Stimulated activated CD4-positive, alpha-beta T cell treated with anti-CD3 and anti-CD28 coated beads, Interleukin-15, amount 100 ng/mL, for 48 hours (primary cell): ENCODE measurements around the gene OR6K6.

Source experiments
- DNase-seq, 2 donors: peaks; one replicate each; pipeline ENCODE4 v3.0.0-alpha.2; 2020; ENCODE audit warnings: low read depth in 2 of 2

The OR6K6 gene, protein sequence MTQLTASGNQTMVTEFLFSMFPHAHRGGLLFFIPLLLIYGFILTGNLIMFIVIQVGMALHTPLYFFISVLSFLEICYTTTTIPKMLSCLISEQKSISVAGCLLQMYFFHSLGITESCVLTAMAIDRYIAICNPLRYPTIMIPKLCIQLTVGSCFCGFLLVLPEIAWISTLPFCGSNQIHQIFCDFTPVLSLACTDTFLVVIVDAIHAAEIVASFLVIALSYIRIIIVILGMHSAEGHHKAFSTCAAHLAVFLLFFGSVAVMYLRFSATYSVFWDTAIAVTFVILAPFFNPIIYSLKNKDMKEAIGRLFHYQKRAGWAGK

GRCh38 chr1:158754420-158754819 lies at the start of gene OR6K6:
Gene OR6K6, plus strand, starts transcription at chr1:158754720. Its CDS starts 168 bp downstream, at chr1:158754888.
- no peak for DNase-seq

DNA sequence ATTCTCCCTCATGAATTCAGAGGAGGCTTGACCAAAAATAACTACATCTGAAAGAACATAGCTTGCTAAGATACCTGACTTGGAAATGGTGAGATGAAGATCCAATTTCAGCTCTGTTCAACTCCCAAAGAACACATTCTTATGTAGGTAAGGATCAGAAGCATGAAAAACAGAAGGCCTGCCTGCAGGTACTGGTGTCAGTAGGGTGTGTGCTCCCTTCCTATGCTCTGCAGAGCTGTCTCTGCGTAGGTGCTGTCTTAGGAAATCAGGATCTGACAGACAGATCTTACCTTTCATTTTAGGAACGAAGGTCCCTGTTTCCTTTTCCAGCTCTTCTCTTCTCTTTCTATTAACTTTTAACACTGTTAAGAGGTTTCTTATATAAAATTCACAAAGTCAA lies 48.4 kb upstream of the OR6K6 start:
- DNase-seq: no peak

DNA sequence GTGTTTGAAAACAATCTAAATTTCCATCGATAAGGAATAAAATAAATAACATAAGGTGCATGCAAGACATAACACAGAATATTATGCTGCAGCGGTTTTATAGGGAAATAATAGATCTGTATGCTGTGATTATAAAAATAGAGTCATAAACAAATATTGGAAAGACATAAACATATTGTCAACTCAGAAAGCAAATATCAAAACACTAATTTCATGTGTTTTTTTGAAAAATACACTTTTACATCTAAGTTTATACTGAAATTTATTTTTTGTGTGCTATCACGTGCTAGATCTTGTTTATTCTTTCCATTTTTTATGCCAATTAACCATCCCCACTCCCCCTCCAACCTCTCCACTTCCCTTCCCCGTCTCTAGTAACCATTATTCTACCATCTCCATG lies 43.4 kb upstream of the OR6K6 start:
- no peak for DNase-seq

DNA sequence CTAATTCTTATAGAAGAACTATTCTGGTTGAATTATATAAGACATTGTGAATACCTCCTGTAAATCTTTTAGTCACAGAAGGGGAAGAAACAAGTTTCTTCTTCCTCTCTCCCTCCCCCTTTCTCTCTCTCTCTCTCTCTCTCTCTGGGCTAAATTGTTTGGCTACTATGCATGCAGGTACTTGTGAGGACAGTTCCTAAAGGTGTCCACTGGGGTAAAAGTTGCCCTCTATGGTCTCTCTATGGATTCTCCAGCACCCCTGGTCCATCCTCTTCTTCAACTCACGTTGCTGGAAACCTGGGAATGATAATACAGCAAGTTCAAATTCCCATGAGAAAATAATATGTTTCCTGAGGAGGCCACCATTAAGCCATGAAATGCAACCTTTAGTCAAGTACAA lies 39.8 kb upstream of the OR6K6 start:
- no peak for DNase-seq

DNA sequence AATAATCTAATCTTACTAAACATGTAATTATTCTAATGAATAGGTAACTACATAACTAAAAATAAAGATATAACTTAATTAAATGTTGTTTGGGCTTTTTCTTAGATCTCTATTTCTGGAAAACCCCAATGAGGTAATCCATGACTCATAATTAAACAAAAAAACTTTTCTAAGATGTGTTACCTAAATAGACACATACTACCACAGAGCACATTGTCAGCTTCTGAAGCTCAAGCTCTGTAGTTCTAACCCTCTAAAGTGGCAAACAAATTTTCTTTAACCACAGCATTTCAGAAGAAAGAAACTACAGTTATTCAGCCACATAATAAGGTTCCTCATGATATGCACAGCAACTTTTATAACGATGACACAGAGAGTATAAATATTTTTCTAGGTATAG lies 38.2 kb upstream of the OR6K6 start:
- no peak for DNase-seq

- DNase-seq: no peak
Observed at GRCh38 chr1:158717344-158717743, 37.2 kb upstream of the OR6K6 start.

- no peak for DNase-seq
Observed at GRCh38 chr1:158719664-158720063, 34.9 kb upstream of the OR6K6 start.

- no peak for DNase-seq
Observed at GRCh38 chr1:158720620-158721019, 33.9 kb upstream of the OR6K6 start, which contains the start of gene OR6K3. Gene OR6K3, minus strand, starts transcription at chr1:158720720. Its CDS starts 2,605 bp downstream, at chr1:158718115.

DNA sequence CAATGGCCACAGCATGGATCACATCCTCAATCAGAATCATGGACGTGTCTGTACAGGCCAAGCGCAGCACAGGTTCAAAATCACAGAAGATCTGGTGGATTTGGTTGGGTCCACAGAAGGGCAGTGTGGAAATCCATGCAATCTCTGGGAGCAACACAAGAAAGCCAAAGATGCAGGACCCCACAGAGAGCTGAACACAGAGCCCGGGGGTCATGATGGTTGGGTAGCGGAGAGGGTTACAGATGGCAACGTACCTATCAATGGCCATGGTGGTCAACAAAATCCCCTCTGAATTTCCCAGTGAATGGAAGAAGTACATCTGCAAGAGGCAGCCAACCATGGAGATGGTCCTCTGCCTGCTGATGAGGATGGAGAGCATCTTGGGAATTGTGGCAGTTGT lies 30.1 kb upstream of the OR6K6 start:
- no peak for DNase-seq

GRCh38 chr1:158728510-158729225 lies 25.9 kb upstream of the OR6K6 start:
- no peak for DNase-seq

GRCh38 chr1:158730453-158730852 lies 24.1 kb upstream of the OR6K6 start:
- DNase-seq: no peak

GRCh38 chr1:158731707-158732106 lies 22.8 kb upstream of the OR6K6 start:
- no peak for DNase-seq

DNA sequence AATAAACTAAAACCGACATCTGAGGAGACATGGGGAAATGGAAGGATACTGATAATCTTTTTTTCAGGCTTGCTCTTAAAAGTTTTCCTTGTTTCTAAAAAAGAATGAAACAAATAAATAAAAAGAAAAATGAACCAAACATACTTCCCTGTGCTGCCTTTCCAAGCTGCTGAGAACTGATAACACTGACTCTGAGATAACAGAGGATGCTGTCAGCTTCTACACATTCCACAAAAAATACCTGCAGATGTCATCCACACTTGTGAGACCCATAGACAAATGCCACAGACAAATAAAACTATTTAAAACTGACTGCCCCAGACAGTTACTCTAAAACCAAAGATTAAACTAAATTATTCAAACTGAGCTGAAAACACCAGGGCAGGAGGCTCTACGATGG lies 22.0 kb upstream of the OR6K6 start:
- no peak for DNase-seq

DNA sequence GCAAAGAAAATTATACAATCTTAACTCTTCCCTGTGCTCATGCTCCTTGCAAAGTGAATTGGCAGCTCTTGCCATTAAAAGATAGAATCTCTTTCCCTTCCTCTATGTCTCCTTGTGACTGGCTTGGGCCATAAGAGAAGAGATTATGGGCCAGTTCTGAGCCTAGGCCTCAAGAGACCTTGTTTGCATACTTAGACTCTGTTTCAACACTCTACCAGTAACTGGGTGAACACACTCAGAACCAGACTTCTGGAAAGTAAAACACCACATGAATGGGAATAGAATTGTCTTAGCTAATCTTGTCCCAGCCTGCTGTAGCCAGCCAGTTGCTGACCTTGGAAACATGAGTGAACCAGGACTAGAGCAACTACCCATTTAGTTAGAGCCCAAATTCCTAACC lies 18.7 kb upstream of the OR6K6 start:
- no peak for DNase-seq

- no peak for DNase-seq
Observed at GRCh38 chr1:158752155-158752712, 2.3 kb upstream of the OR6K6 start.

DNA sequence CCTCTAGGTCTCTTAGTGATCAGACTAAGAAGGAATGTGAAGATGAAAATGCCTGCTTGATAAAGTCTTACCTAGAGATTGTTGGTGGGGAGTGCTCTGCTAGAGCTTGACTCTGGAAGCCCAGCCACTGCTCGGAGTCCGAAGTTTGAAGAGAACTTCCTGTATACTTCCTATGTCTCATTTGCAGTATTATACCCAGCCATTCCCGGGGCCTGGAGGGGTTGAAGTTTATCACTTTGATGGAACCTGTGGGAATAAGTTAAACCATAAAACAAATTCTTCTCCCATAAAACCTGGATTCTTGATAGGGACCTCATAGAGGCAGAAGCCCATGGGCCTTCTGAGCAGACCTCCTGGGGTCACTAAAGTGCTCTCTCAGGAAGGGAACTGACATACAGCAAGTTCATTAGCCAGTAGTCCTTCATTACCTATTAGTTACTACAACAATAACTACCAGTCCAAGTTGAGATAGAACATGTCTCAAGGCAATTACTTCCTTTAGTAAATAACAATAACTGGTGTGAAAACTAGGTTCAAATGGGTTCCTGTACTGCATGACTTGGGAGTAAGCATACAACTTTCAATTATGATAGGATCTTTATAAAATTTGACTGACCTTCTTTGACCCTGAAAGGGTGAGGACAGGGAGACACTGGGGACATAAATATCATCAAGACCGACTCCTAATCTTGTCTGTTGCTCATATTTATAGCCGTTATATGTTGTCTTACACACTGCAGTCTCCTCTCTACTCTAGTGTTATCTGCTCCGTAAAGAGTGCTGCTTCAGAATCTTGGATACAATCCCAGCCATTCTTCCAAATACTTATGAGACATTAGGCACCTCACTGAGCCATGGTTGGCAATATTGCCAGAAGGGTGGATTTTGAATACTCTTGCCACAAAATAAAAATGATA lies 17.7 kb downstream of the OR6K6 start, which contains the start of gene OR6N1:
TSS of gene OR6N1 (minus strand) at position 246 of the 917 bp plus-strand sequence. CDS start 5,513 bp downstream, outside the sequence.
- no peak for DNase-seq

DNA sequence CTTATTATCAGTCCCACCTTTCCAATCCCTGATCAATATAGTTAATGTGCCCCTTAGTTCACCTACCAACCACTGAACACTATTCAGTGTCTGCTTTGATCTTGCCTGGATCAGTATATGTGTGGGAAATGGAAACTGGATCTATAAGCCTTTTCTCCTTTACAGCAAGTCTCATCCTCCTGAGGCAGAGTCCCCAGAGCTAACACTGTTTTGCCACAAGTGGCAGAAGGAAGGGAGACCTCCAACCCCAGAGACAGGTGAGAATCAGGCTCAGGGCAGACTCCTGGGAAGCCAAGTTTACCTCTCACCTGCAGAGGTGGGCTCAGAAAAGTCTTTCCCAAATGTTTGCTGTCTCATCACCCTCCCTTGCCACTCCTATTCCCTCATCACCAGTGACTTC lies 26.6 kb downstream of the OR6K6 start, which contains the start of gene OR6N2:
TSS of gene OR6N2 (minus strand) at position 101 of the 400 bp plus-strand sequence. CDS start 3,569 bp downstream, outside the sequence.
- DNase-seq: no peak

- peak in 1 of 2 donors; percentile 30 for DNase-seq
Observed at GRCh38 chr1:158793604-158794003, 39.1 kb downstream of the OR6K6 start.

DNA sequence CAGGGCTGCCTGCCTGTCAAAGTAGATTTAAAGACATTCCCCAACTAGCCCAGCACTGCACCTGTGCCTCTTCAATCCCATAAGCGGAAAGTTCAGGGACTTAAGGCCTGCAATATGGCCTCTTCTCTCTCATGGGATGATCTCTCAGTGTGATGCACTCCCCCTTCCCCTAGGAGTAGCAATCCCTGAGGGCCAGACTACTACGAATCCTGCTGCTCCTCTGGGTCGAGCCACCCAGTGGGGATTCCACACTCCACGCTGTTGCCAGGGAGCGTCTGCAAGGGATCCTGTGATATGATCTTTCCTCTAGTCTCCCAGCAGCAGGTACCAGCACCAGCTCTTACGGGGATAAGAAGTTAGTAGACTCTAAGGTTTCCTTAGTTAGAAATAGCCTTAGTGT lies 39.7 kb downstream of the OR6K6 start:
- DNase-seq: no peak

DNA sequence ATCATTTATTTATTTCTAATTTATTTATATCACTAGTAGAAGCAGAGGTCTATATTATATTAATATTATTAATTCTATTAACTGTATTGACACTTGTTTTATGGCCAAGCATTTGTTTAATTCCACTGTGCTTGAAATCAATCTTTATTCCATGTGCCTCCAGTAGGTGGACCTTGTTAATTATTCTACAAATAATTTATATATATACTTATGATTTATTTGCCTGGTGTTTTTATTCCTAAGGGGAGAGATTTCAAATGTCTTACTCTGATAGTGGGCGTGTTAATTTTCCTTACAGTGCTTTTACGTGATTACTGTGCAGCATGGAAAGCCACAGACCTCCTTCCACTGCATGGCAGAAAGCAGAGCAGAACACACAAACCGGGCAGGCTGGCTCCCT lies 44.0 kb downstream of the OR6K6 start:
- DNase-seq: no peak

DNA sequence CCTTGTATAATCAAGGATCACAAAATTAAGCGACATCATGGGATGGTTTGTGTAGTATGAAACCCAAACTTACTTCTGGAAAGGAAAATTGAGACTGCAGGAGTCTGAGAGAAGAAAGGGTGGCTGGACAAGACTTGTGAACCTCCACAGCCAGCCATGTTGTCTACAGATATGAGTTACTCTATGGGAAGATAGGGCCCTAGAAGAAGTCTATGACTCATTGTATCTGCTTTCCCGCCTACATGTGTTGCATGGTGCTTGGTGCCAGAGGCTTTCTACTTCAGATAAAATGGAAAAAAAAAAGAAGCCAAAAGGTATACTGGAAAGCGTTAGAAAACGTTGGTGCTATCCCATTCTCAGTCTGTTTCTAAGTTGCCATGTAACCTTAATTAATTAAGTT lies 45.2 kb downstream of the OR6K6 start:
- no peak for DNase-seq

GRCh38 chr1:158800526-158800925 lies 46.0 kb downstream of the OR6K6 start:
- no peak for DNase-seq
